Cardiac muscle cell (in vitro differentiated cells and primary cell): ENCODE data around the gene GPR31. TPM values are rescaled to one million over a fixed set of nuclear protein-coding genes. Genes with fewer than 3 reads are reported as not detected.

ENCODE experiments used
- DNase-seq, 2 donors: peaks; one replicate each; pipeline versions ENCODE4 v3.0.0 to v3.0.0-alpha.2; 2010 to 2017; ENCODE audit warnings: low read depth in 1 of 2, low spot score in 1 of 2
- H3K27ac ChIP-seq: fragments of 200-600 bp; sonication (generic); 2 replicates; pipeline ENCODE4 v1.5.1; 2016
- H3K27me3 ChIP-seq: fragments of 200-600 bp; sonication (generic); 2 replicates; pipeline ENCODE4 v1.6.0; 2016; ENCODE audit warnings: control low read depth
- H3K36me3 ChIP-seq: fragments of 200-600 bp; sonication (generic); 2 replicates; pipeline ENCODE4 v1.5.1; 2016; ENCODE audit warnings: control low read depth
- H3K4me1 ChIP-seq: fragments of 200-600 bp; sonication (generic); 2 replicates; pipeline ENCODE4 v1.8.1; 2017; ENCODE audit warnings: low read depth, mild to moderate bottlenecking, mixed run types
- H3K4me3 ChIP-seq: fragments of 200-600 bp; sonication (generic); 2 replicates; pipeline ENCODE4 v1.5.1; 2016; ENCODE audit warnings: mild to moderate bottlenecking
- H3K9me3 ChIP-seq: fragments of 200-600 bp; sonication (generic); 2 replicates; pipeline ENCODE4 v1.5.1; 2017; ENCODE audit warnings: low read depth, mild to moderate bottlenecking, control low read depth
- CTCF ChIP-seq: IDR thresholded peaks from 2 replicates; pipeline ENCODE4 v1.5.1; 2012; ENCODE audit warnings: low read depth, mild to moderate bottlenecking, low read length
- polyA plus RNA-seq: library from polyadenylated mRNA; unstranded; fragments of >200 nt; fragmentation: Nextera tagmentation; extraction: Ambion mirVana; gene quantifications from 2 replicates; pipeline ENCODE4 v1.2.1, GENCODE V29; 2016
- total RNA-seq: library from RNA; depleted of rRNA; stranded (reverse); fragments of >200 nt; gene quantifications from 2 replicates; pipeline ENCODE4 v1.2.3, GENCODE V29; 2016

Gene GPR31
- total and polyA plus RNA-seq, 2 experiments from 2014 or later, result not detected

- TF ChIP-seq CTCF, result no peak
Observed at GRCh38 chr6:167127785-167128531, 29.8 kb downstream of the GPR31 start.

GRCh38 chr6:167125855-167126349 lies 31.9 kb downstream of the GPR31 start:
- H3K27ac ChIP-seq, result no peak overlapping the region
- H3K36me3 ChIP-seq, result no peaks in the 10 kb centered on the region
- TF ChIP-seq CTCF, result no peak
- peaks cover 75% of the 10 kb centered on the region for H3K27me3 ChIP-seq
- H3K4me1 ChIP-seq, result no peaks in the 10 kb centered on the region
- no peak overlapping the region for H3K4me3 ChIP-seq
- no peaks in the 10 kb centered on the region for H3K9me3 ChIP-seq
- no peak for DNase-seq

More at GRCh38 chr6:167127785-167128531, 29.8 kb downstream of the GPR31 start:
- Histone ChIP-seq H3K27me3 (peaks cover 75% of the 10 kb centered on the region), H3K9me3 (no peaks in the 10 kb centered on the region), H3K36me3 (no peaks in the 10 kb centered on the region), H3K4me1 (no peaks in the 10 kb centered on the region), H3K4me3 (no peak overlapping the region), H3K27ac (no peak overlapping the region)
- no peak for DNase-seq

- no peak overlapping the region for H3K27ac ChIP-seq
- no peak for TF ChIP-seq CTCF
Observed at GRCh38 chr6:167125410-167125809, 32.4 kb downstream of the GPR31 start.

GRCh38 chr6:167124753-167125152 lies 33.0 kb downstream of the GPR31 start:
- no peak for DNase-seq
- no peaks in the 10 kb centered on the region for H3K36me3 ChIP-seq
- H3K27me3 ChIP-seq, result peaks cover 69% of the 10 kb centered on the region
- H3K4me1 ChIP-seq, result no peaks in the 10 kb centered on the region
- H3K27ac ChIP-seq, result no peak overlapping the region
- H3K9me3 ChIP-seq, result no peaks in the 10 kb centered on the region
- no peak for TF ChIP-seq CTCF
- H3K4me3 ChIP-seq, result no peak overlapping the region

More at GRCh38 chr6:167125410-167125809, 32.4 kb downstream of the GPR31 start:
- Histone ChIP-seq H3K9me3 (no peaks in the 10 kb centered on the region), H3K36me3 (no peaks in the 10 kb centered on the region), H3K4me3 (no peak overlapping the region), H3K27me3 (peaks cover 75% of the 10 kb centered on the region), H3K4me1 (no peaks in the 10 kb centered on the region)
- DNase-seq, result no peak

GRCh38 chr6:167122827-167123657 lies 34.7 kb downstream of the GPR31 start, which contains the start of gene CCR6:
CCR6 (plus strand) TSS chr6:167123096; CDS start chr6:167136135, 13,039 bp downstream.
- TF ChIP-seq CTCF, result no peak
- no peak for DNase-seq
- H3K27ac ChIP-seq, result no peak within 1 kb of the TSS

More at GRCh38 chr6:167122827-167123657, 34.7 kb downstream of the GPR31 start, which contains the start of gene CCR6:
- H3K4me3 ChIP-seq, result no peak within 1 kb of the TSS
- peaks cover 59% of the 10 kb centered on the region for H3K27me3 ChIP-seq
- no peaks in the 10 kb centered on the region for H3K4me1 ChIP-seq
- no peaks in the 10 kb centered on the region for H3K36me3 ChIP-seq
- H3K9me3 ChIP-seq, result no peaks in the 10 kb centered on the region
